ENCODE data around the gene HMGCS1. TPM values are rescaled to one million over a fixed set of nuclear protein-coding genes. Genes with fewer than 3 reads are reported as not detected.

The HMGCS1 gene
- total and polyA plus RNA-seq, 9 of the 15 experiments (the other 6 are each of a cell fraction or from before 2014, with no cell fraction given): 43.7 to 337 (median 111) TPM

DNA sequence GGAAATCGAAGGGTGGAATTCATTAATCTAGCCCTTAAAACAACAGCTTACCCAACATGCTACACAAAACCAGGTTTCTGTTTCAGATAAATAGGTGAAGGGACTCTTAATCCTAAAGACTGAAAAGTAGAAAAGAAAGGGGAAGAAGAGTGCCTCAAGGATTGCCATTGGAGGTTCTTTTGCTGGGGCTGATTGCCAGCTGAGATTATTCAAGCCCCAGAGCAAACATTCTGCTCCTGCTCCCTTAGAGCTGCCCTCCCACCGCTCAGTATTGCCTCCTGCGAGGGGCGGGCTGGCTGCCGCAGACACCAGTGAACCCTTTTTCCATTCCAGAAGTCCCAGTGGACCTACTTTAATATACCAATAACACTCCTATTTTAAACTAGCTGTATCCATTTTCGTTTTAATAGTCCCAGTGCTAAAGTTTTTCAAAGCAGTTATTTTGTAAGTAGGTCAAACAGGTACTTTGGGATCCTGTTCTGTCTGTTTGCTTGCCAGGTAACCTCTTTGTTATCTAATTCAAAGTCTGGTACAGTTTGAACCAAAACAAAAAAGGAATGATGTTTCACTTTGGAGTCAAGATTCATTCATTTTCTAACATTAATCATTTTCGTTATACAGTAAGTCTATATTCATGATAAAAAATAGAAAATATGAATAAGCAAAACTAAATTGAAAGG lies 38.6 kb downstream of the HMGCS1 start (continued):
- TF ChIP-seq, protein P1, sequence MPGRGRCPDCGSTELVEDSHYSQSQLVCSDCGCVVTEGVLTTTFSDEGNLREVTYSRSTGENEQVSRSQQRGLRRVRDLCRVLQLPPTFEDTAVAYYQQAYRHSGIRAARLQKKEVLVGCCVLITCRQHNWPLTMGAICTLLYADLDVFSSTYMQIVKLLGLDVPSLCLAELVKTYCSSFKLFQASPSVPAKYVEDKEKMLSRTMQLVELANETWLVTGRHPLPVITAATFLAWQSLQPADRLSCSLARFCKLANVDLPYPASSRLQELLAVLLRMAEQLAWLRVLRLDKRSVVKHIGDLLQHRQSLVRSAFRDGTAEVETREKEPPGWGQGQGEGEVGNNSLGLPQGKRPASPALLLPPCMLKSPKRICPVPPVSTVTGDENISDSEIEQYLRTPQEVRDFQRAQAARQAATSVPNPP (IDR thresholded peaks at IDR 0.05; ENCODE audit: borderline replicate concordance, insufficient read depth, insufficient read length): no peak
- TF ChIP-seq NFIC (IDR thresholded peaks at IDR 0.05) (peak; percentile 95), MYNN (IDR thresholded peaks at IDR 0.05) (peak; percentile 91), MYNN (CRISPR knock-in tag; IDR thresholded peaks at IDR 0.05) (no peak), ZNF57 (CRISPR knock-in tag; IDR thresholded peaks at IDR 0.05) (no peak), CREB1 (IDR thresholded peaks at IDR 0.05) (no peak), CREB1 (CRISPR knock-in tag; IDR thresholded peaks at IDR 0.05) (no peak), GATAD2B (IDR thresholded peaks at IDR 0.05; ENCODE audit: borderline replicate concordance) (no peak), TAL1 (IDR thresholded peaks at IDR 0.05) (peak; percentile 22), NCOA1 (IDR thresholded peaks at IDR 0.05; ENCODE audit: low read depth) (no peak), TAF7 (tag; IDR thresholded peaks at IDR 0.05) (no peak), MTA3 (IDR thresholded peaks at IDR 0.05; ENCODE audit: borderline replicate concordance) (0 out of 2 replicates have a peak, but pooled peaks have one; percentile 39), NBN (IDR thresholded peaks at IDR 0.05; ENCODE audit: low read depth) (0 out of 2 replicates have a peak, but pooled peaks have one; percentile 38), MEIS2 (IDR thresholded peaks at IDR 0.05; ENCODE audit: partially characterized antibody) (no peak), VEZF1 (CRISPR knock-in tag; IDR thresholded peaks at IDR 0.05) (0 out of 2 replicates have a peak, but pooled peaks have one; percentile 23), SMARCA4 (IDR thresholded peaks at IDR 0.05) (peak; percentile 38; the same call in 1 of the 2 replicates), CAMTA2 (CRISPR knock-in tag; conservative IDR thresholded peaks at IDR 0.05) (no peak), ZNF316 (IDR thresholded peaks at IDR 0.05) (no peak), ADNP (tag; IDR thresholded peaks at IDR 0.05) (no peak), CBFA2T3 (IDR thresholded peaks at IDR 0.05) (peak; percentile 18; the same call in 1 of the 2 replicates), TCF3 (CRISPR knock-in tag; IDR thresholded peaks at IDR 0.05) (0 out of 2 replicates have a peak, but pooled peaks have one; percentile 41)
- TF ChIP-seq, protein P2, sequence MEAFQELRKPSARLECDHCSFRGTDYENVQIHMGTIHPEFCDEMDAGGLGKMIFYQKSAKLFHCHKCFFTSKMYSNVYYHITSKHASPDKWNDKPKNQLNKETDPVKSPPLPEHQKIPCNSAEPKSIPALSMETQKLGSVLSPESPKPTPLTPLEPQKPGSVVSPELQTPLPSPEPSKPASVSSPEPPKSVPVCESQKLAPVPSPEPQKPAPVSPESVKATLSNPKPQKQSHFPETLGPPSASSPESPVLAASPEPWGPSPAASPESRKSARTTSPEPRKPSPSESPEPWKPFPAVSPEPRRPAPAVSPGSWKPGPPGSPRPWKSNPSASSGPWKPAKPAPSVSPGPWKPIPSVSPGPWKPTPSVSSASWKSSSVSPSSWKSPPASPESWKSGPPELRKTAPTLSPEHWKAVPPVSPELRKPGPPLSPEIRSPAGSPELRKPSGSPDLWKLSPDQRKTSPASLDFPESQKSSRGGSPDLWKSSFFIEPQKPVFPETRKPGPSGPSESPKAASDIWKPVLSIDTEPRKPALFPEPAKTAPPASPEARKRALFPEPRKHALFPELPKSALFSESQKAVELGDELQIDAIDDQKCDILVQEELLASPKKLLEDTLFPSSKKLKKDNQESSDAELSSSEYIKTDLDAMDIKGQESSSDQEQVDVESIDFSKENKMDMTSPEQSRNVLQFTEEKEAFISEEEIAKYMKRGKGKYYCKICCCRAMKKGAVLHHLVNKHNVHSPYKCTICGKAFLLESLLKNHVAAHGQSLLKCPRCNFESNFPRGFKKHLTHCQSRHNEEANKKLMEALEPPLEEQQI (IDR thresholded peaks at IDR 0.05): no peak
- TF ChIP-seq, protein P3, sequence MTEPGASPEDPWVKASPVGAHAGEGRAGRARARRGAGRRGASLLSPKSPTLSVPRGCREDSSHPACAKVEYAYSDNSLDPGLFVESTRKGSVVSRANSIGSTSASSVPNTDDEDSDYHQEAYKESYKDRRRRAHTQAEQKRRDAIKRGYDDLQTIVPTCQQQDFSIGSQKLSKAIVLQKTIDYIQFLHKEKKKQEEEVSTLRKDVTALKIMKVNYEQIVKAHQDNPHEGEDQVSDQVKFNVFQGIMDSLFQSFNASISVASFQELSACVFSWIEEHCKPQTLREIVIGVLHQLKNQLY (CRISPR knock-in tag; conservative IDR thresholded peaks at IDR 0.05): no peak
- TF ChIP-seq, protein P4, sequence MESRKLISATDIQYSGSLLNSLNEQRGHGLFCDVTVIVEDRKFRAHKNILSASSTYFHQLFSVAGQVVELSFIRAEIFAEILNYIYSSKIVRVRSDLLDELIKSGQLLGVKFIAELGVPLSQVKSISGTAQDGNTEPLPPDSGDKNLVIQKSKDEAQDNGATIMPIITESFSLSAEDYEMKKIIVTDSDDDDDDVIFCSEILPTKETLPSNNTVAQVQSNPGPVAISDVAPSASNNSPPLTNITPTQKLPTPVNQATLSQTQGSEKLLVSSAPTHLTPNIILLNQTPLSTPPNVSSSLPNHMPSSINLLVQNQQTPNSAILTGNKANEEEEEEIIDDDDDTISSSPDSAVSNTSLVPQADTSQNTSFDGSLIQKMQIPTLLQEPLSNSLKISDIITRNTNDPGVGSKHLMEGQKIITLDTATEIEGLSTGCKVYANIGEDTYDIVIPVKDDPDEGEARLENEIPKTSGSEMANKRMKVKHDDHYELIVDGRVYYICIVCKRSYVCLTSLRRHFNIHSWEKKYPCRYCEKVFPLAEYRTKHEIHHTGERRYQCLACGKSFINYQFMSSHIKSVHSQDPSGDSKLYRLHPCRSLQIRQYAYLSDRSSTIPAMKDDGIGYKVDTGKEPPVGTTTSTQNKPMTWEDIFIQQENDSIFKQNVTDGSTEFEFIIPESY (CRISPR knock-in tag; IDR thresholded peaks at IDR 0.05): no peak
